ENCODE data around the gene SIPA1L3.

Gene SIPA1L3

DNA sequence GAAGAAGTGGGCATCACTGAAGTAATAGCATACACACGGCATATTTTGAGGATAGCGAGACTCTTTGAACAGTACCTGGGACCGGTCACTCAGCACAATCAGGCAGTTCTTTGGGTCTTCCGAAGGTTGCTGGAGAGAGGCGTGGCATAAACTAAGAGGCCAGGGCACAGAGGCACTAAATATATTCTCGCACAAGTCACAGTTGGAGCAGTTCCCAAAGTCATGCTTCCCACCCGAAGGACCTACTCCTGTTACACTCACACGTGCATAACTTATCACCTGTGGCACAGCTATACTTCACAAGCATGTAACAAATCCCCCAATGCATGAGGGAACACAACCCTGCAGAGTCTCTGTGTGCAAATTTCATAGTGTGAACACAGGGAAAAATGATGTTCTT, 10.8 kb upstream of the SIPA1L3 start:
- DNase-seq: no peak
- no peak overlapping the region for H3K4me3 ChIP-seq (ENCODE audit: low read depth, low read length)
- TF ChIP-seq, protein P1, sequence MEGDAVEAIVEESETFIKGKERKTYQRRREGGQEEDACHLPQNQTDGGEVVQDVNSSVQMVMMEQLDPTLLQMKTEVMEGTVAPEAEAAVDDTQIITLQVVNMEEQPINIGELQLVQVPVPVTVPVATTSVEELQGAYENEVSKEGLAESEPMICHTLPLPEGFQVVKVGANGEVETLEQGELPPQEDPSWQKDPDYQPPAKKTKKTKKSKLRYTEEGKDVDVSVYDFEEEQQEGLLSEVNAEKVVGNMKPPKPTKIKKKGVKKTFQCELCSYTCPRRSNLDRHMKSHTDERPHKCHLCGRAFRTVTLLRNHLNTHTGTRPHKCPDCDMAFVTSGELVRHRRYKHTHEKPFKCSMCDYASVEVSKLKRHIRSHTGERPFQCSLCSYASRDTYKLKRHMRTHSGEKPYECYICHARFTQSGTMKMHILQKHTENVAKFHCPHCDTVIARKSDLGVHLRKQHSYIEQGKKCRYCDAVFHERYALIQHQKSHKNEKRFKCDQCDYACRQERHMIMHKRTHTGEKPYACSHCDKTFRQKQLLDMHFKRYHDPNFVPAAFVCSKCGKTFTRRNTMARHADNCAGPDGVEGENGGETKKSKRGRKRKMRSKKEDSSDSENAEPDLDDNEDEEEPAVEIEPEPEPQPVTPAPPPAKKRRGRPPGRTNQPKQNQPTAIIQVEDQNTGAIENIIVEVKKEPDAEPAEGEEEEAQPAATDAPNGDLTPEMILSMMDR (IDR thresholded peaks at IDR 0.05; ENCODE audit: low read depth, low read length): no peak
- H3K36me3 ChIP-seq: no peaks in the 10 kb centered on the region
- H3K27ac ChIP-seq: no peak overlapping the region
- H3K27me3 ChIP-seq (ENCODE audit: insufficient read depth, low read depth, severe bottlenecking): no peaks in the 10 kb centered on the region
- H3K9me3 ChIP-seq (ENCODE audit: severe bottlenecking): peaks cover 3% of the 10 kb centered on the region

- TF ChIP-seq, protein P1 (IDR thresholded peaks at IDR 0.05; ENCODE audit: low read depth, low read length): no peak
- H3K27me3 ChIP-seq (ENCODE audit: insufficient read depth, low read depth, severe bottlenecking): no peaks in the 10 kb centered on the region
- no peaks in the 10 kb centered on the region for H3K9me3 ChIP-seq (ENCODE audit: severe bottlenecking)
- DNase-seq: no peak
- no peak overlapping the region for H3K27ac ChIP-seq
- H3K36me3 ChIP-seq: no peaks in the 10 kb centered on the region
- no peak overlapping the region for H3K4me3 ChIP-seq (ENCODE audit: low read depth, low read length)
Measured at GRCh38 chr19:37899453-37899852, 7.6 kb upstream of the SIPA1L3 start.

DNA sequence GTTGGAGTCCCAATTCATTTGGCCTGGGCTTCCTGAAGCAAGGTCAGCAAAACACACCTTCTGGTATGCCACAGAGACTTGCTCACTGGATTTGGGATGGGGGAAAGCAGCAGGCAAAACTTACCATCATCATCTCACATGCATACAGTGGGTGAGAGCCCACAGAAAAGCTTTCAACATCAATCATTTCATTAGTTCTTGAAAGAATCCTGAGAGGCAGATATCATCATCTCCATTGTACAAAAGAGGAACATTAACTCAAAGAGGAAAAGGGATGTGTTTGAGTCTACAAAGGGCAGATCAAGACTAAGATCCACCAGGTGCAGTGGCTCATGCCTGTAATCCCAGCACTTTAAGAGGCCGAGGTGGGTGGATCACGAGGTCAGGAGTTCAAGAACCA, 7.0 kb upstream of the SIPA1L3 start:
- Histone ChIP-seq H3K27ac (no peak overlapping the region), H3K9me3 (ENCODE audit: severe bottlenecking) (no peaks in the 10 kb centered on the region), H3K27me3 (ENCODE audit: insufficient read depth, low read depth, severe bottlenecking) (no peaks in the 10 kb centered on the region), H3K36me3 (no peaks in the 10 kb centered on the region), H3K4me3 (ENCODE audit: low read depth, low read length) (no peak overlapping the region)
- no peak for DNase-seq
- TF ChIP-seq, protein P1 (IDR thresholded peaks at IDR 0.05; ENCODE audit: low read depth, low read length): no peak

- H3K27me3 ChIP-seq (ENCODE audit: insufficient read depth, low read depth, severe bottlenecking): no peaks in the 10 kb centered on the region
- TF ChIP-seq, protein P1 (IDR thresholded peaks at IDR 0.05; ENCODE audit: low read depth, low read length): peak; percentile 84
- no peak overlapping the region for H3K4me3 ChIP-seq (ENCODE audit: low read depth, low read length)
- H3K27ac ChIP-seq: no peak overlapping the region
- peak; percentile 88 for DNase-seq
- H3K36me3 ChIP-seq: no peaks in the 10 kb centered on the region
- H3K9me3 ChIP-seq (ENCODE audit: severe bottlenecking): no peaks in the 10 kb centered on the region
Measured at GRCh38 chr19:37902668-37903067, 4.3 kb upstream of the SIPA1L3 start.

DNA sequence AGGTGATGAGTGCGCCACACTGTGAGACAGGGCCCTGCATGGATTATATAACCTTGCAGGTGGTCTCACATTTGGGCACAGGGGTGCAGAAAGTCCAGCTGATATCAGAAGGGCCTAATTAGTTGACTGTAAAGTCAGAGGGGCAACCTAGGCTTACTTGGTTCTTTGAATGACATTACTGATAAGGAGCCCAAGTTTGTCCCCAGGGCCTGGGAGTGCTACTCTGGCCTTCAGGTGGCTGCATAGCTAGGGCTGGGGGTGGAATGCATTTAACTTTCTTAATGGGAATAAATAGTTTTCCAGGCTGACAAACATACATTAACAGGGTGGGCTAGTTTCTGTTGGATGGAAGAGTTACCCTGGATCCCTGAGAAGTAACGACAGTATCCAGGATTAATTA, 3.9 kb upstream of the SIPA1L3 start:
- TF ChIP-seq, protein P1 (IDR thresholded peaks at IDR 0.05; ENCODE audit: low read depth, low read length): no peak
- Histone ChIP-seq H3K27ac (no peak overlapping the region), H3K27me3 (ENCODE audit: insufficient read depth, low read depth, severe bottlenecking) (no peaks in the 10 kb centered on the region), H3K36me3 (no peaks in the 10 kb centered on the region), H3K9me3 (ENCODE audit: severe bottlenecking) (no peaks in the 10 kb centered on the region), H3K4me3 (ENCODE audit: low read depth, low read length) (no peak overlapping the region)
- DNase-seq: no peak
